OCI-LY3 (cell line): ENCODE data around the gene MARCKSL1.

Experiments used
- EZH2phosphoT487 ChIP-seq: fragments of 200-600 bp; shearing (Covaris generic); IDR thresholded peaks from 2 replicates; pipeline ENCODE4 v1.6.1; 2018; ENCODE audit warnings: antibody characterized with exemption, mixed run types, low read depth
- TF ChIP-seq, protein P1 (sequence below): fragments of 200-600, 300-600 bp; sonication (generic); IDR thresholded peaks from 2 replicates; pipeline ENCODE4 v1.5.1; 2014; ENCODE audit warnings: antibody characterized with exemption, low read length, low read depth

DNA sequence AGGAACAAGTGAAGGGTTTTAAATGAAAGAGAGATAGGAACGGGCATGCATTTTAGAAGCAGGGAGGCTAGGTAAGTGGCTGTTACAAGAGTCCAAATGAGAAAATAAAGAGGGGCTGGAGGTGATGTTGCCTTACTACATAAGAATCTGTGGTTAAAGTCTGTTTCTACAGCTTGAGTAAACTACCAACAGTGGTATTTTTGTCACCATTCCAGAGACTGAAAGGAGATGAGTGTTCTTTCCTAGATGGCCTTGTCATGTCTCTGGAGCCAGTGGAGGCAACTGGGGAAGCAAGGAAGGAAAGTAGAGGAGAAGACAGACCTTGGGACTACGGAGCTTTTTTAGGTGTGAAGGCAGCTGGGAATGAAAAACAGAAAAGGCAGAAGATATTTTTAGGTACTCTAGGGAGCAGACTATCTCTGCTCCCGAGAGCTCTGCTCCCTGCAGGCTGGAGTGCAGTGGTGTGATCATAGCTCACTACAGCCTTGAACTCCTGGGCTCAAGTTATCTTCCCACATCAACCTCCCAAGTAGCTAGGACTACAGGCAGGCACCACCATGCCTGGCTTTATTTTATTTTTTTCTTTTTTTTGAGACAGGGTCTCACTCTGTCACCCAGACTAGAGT lies 31.9 kb downstream of the MARCKSL1 start:
- TF ChIP-seq, protein P1, sequence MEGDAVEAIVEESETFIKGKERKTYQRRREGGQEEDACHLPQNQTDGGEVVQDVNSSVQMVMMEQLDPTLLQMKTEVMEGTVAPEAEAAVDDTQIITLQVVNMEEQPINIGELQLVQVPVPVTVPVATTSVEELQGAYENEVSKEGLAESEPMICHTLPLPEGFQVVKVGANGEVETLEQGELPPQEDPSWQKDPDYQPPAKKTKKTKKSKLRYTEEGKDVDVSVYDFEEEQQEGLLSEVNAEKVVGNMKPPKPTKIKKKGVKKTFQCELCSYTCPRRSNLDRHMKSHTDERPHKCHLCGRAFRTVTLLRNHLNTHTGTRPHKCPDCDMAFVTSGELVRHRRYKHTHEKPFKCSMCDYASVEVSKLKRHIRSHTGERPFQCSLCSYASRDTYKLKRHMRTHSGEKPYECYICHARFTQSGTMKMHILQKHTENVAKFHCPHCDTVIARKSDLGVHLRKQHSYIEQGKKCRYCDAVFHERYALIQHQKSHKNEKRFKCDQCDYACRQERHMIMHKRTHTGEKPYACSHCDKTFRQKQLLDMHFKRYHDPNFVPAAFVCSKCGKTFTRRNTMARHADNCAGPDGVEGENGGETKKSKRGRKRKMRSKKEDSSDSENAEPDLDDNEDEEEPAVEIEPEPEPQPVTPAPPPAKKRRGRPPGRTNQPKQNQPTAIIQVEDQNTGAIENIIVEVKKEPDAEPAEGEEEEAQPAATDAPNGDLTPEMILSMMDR: no peak
- TF ChIP-seq EZH2phosphoT487: no peak
